GM18873 (cell line): ENCODE results near the gene PHPT1.
"Not testable (repeated sequence)": the region's sequence is repeated elsewhere in the genome, so short reads cannot be mapped to it uniquely, and the experiment has no call there.

Experiments used
- ATAC-seq: cut with Tn5 transposase; IDR thresholded peaks from one replicate; pipeline ENCODE4 v1.9.1; 2021; ENCODE audit warnings: mild to moderate bottlenecking, moderate library complexity, moderate number of reproducible peaks; ENCODE audit not compliant: unreplicated experiment, low FRiP score

The PHPT1 gene

DNA sequence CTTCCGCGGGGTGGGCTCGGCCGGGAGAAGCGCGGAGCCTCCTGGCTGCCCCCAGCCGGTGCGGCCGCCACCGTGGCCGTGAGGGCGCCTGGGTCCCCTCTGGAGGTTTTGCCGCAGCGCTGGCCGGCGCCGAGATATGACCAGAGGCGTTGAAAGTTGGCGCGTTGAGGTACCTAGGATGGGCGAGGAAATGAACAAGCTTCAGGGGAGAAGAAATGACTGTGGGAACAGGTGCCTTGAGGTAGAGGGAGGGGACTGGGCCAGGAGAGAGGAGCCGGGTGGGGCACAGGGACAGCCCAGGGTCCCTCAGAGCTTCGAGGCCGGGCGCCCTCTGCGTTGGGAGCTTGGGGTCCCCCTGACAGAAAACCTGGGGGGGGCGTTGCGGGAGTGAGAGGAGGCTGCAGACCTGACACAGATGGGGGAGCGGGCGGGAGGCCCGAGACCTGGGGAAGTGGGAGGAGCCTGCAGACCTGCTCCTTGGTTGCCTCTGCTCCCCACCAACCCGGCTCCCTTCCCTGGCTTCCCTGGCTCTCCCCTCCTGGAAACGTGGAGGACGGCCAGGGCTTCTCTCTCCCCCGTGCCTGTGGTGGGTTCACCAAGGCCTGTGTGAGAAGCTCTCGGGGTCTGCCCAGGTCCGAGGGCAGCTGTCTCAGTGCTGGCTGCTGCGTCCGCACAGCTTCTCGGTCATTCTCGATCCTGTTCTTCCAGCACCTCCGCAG, 27.2 kb upstream of the PHPT1 start:
- ATAC-seq = no peak

- no peak for ATAC-seq
Measured at GRCh38 chr9:136823136-136824046, 25.8 kb upstream of the PHPT1 start.

DNA sequence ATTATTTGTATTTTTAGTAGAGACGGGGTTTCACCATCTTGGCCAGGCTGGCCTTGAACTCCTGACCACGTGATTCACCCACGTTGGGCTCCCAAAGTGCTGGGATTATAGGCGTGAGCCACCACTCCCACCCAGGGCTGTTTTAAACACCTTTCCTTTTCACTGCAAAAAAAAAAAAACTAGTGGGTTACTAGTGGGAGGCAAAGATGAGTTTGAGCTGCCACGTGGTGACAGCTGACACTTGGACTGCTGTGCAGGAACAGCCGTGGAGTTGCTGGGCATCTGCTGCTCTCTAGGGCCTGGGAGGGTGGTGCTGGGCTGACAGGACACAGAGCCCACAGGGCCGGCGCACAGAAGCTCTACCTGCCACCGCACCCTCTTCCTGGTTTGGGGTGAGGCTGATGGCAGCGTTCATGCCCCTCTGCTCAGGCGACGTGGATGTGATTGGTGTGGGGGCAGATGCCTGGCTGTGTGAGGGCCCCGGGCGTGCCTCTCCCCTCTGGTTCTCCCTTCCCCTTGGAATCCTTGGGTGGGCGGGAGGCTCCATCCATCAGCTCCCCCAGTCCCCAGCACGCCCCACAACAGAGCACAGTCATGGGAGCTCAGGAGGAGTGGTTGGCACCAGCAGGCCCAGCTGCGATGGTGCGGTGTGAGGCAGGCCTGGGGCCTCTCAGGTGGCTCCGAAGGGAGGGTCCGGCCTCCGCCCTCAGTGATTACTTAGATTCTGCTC, 24.5 kb upstream of the PHPT1 start:
- no peak for ATAC-seq

DNA sequence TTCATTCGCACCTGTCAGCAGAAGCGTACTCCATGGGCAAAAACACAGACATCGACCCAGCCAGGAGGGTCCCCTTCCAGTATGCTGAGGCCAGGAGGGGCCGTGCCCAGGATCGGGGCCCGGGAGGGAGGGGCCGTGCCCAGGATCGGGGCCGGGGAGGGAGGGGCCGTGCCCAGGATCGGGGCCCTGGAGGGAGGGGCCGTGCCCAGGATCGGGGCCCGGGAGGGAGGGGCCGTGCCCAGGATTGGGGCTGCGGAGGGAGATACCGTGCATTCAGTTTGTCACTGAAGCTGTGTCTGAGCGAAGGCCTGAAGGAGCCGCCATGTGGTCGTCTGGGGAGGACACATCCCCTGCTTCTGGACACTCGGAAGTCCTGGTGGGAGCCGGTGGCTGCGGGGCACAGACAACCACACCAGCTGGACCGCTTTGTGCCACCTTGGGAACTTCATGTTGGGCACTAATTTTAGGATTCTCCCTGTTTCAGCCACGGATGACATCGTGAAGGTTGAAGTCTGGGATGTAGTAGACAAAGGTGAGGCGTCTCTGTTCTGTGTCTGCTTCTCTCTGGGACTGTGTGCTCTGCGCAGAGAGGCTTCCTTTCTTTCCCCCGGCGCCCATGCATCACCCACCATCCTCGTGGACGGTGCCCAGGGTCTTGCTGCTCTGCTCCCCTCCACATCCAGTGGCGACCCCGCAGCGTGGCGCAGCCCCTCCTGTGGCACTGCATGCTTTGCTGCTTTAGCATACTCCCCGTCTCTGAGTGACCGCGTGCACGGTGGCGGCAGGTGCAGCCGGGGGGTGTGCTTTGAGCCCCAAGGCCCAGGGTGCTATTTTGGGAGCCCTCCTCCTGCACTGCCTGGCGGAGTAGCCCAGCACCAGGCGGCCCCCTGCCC, 23.7 kb upstream of the PHPT1 start:
- no peak for ATAC-seq

- ATAC-seq = no peak
Measured at GRCh38 chr9:136826188-136826541, 23.0 kb upstream of the PHPT1 start.

DNA sequence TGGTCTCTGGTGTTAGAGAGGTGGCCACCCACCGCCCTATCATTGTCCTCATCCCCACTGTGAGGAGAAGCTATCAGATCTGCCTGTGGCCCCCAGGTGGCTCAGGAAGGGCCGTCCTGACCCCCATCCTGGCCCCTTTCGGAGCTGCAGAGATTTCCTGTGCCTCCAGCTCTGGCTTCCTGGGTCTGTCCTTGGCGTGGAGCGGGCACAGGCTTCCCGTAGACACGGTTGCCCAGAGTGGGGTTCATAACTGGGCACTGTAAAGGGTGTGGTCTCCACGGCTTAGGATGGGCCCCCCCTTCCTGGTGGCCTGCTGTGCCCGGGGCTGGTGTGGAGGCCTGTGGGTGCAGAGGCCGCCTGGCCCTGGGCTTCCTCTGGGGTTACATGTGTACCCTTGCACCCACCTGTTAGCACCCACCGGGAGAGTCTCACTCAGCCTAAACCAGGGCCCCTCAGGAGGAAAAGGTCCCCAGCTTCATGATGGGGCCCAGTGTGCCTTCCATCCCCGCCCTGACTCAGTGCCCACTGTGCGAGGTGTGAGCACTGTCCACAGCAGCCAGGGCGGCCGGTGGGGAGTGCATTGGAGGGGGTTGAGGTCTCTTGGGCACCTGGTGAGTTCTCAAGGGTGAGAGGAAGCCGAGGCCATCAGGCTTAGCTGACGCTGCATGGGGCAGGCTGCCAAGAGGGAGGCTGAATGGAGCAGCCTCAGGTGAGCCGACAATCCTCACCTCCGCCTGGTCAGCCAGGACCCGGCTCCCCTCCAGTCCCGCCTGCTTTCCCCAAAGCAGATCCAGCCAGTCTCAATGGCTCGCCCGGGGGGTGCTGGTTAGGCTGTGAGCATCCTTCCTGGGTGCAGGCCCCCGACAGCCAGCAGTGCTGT, 22.3 kb upstream of the PHPT1 start:
- no peak for ATAC-seq

DNA sequence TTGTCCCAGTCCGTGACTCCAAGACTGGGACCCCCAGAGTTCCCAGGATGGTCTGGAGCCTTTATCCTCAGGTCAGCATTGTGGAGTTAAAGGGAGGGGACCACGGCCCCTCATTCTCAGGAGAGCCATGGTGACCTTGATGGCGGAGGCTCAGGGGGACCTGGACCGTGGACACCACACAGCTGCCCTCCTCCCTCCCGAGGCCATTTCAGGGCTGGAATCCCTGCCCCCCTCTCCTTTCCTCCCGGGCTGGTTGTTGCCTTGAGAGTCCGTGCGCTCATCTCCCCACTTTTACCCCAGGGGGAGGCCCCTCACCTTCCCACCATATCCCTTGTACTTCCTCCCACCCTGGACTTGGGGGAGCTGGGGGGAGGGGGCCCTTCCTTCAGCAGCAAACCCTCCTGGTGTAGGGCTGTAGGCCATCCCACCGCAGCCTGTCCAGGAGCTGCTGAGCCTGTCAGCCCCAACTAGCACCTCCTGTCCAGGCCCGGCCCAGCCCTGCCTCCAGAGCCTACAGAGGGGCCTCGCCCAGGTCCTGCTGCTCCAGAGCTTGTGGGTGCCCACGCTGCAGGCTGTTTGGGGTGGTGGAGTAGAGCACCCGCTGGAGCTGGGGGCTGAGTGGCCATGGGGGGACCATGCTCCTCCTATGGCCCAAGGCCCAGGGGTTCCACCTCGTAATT, 21.3 kb upstream of the PHPT1 start:
- no peak for ATAC-seq

DNA sequence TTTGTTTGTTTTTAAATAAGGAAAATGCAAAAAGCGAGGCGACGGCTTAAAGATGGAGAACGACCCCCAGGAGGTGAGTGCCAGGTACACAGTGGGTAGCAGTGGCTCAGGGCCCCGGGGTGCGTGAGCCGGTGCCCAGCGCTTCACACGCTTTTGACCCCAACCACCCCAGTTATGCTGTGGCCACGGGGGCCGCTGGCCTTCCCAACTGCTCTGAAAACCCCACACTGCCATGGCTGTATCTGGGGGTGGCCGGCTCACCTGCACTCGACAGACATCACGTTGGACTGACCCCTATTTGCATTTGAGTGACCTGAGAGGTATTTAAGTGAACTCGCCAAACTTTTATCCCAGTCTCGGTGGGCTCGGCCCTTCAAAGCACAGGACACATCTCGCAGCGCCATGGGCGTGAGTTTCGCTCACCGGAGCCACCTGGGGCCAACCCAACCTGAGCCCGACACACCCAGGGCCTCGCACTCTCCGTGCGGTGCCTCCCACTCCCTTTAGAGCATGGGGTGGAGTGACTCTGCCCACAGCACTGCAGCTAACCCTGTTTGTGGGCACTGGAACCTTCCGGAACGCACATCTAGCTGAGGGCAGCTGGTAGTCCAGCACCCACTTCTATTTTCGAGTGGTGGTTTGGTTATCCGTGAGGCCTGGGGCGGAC, 20.6 kb upstream of the PHPT1 start:
- no peak for ATAC-seq

- ATAC-seq = no peak
Measured at GRCh38 chr9:136829412-136829811, 19.8 kb upstream of the PHPT1 start.

DNA sequence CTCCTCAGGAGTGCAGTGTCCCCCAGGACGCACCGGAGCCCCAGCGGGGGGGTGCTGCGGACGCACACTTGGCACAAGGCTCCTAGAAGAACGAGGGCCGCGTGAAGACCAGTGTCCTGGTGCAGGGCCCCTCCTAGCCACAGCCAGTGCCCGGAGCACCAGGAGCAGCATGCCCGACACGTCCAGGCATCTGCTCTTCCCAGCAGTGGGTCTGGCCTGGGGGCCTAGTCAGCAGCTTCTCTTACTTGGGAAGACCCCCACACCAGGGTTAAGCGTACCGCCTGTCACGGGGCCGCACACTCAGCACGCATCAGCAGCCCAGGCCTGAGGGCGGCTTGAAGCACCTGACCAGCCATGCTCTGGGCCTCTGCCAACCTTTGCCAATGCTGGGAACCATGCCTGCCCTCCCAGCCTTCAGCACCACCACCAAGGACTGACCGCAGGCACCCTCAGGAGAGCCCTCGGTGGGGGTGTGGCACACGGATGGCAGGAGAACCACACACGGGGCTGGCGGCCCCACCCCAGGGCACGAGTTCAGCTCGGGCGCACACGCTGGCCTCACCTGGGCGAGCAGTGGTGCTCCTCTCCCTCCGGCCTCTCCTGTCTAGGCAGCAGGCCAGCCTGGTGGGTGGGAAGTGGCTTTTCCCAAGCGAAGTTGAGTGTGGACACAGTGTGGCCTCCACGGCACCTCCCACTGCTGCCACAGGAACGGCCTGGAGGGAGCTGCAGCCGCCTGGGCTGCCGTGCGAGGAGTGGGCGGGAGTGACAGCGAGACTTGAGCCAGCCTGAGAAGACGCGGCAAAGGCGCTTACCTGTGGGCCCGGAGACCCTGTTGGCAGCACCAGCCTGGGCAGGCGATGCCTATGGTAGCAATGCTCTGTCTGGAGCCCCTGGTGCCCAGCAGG, 19.0 kb upstream of the PHPT1 start:
- ATAC-seq = no peak

DNA sequence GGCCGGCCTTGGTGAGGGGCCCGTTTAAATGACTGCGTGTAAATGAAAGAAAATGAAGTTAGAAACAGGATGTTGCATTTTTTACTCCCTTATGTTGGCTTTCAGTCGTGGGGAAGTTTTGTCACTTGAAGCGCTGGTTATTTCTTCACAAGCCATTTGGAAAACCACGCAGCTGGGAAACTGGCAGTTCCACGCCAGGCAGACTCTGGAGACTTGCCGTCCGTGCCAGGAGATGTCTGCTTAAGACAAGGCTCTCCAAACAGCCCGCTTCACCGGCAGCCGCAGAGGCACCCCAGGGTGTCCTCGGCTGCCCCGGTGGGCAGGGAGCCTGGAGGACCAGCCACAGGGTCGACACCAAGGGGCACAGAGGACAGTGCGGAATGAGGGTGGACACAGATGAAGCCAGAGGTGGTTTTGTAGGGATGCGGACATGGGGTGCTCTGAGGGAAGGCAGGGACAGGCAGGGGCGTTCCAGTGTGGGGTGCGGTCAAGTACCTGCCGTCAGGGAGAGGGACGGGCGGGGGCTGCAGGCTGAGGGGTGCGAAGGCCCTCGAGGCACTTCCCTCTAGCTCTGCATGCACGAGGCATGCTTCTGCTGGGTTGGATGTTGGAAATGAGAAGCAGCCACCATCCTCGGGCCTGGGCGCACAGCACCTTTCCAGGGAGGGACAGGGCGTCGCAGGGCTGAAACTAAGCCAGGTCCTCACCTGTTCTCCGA, 18.0 kb upstream of the PHPT1 start:
- no peak for ATAC-seq

DNA sequence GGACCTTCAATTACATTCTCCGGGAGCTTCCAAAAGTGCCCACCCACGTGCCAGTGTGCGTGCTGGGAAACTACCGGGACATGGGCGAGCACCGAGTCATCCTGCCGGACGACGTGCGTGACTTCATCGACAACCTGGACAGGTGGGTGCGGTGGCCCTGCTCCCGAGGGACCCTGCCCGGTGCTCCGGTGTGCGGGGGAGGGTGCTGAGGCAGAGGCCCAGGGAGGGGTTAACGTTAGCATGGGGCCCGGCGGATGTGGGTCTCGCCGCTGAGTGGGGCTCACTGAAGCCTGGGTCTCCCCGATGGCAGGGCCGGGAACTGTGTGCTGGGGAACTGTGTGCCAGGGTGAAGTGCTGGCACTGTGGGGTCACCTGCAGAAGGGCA, 17.5 kb upstream of the PHPT1 start:
- ATAC-seq = no peak

DNA sequence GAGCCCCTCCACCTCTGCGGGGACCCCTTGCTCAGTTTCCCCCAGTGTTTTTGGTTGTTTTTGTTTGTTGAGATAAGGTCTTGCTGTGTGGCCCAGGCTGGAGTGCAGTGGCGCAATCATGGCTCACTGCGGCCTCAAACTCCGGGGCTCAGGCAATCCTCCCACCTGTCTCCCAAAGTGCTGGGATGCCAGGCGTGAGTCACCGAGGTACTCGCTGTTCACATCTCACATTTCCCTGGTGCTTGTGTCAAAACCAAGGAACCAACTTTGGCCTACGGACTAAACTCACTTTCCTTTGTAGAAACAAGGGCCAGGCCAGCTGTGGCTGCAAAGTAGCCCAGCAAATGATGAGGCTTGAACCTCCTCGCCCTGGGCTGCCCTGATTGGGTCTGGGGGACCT, 16.6 kb upstream of the PHPT1 start:
- no peak for ATAC-seq

DNA sequence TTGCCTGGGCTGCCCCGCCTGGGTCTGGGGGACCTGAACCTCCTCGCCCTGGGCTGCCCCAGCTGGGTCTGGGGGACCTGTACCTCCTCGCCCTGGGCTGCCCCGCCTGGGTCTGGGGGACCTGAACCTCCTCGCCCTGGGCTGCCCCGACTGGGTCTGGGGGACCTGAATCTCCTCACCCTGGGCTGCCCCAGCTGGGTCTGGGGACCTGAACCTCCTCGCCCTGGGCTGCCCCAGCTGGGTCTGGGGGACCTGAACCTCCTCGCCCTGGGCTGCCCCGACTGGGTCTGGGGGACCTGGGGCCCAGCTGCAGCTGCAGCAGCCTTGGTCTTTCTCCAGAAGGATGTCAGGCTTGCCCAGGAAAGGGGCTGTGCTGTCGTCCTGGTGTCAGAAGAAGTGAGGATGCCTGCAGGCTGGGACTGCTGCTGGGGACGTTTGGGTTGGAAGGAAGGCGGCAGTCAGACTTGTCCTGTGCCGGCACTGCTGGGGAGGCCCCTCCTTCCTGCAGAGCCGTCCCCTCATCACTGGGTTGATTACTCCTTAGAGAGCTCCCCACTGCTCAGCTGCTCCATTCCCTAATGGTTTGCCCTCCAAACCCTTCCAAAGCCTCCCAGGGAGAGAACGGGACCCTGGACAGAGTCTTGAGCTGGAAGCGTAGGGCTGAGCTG, 15.7 kb upstream of the PHPT1 start:
- not testable (repeated sequence) for ATAC-seq

- ATAC-seq = no peak
Measured at GRCh38 chr9:136835162-136835931, 13.9 kb upstream of the PHPT1 start.
